ENCODE measurements around the gene THBS2.

GRCh38 chr6:169224185-169224695 is 29.4 kb downstream of the THBS2 start:
- no peak for TF ChIP-seq CTCF (IDR thresholded peaks at IDR 0.05; ENCODE audit: extremely low read depth in 1 of 2, insufficient read depth in 1 of 2, low read depth in 1 of 2, low read length in 2 of 2)
- no peak for TF ChIP-seq JUN (IDR thresholded peaks at IDR 0.05; ENCODE audit: borderline replicate concordance, insufficient read depth, insufficient read length, low read depth)
- no peak for TF ChIP-seq FOS (IDR thresholded peaks at IDR 0.05; ENCODE audit: borderline replicate concordance, insufficient read depth, low read length)
- no peak for TF ChIP-seq POLR2A (IDR thresholded peaks at IDR 0.05; ENCODE audit: low read depth, low read length)
